SIG-M5 treated with dmso at 0.1 percent for 504 hours (cell line): Measurements from ENCODE around the gene RTP2.
A peak's percentile ranks its signal among the peaks of the same experiment; 100 is the strongest.
"Not testable (repeated sequence)": the region's sequence is repeated elsewhere in the genome, so short reads cannot be mapped to it uniquely, and the experiment has no call there.

Source experiments
- DNase-seq: peaks from one replicate; lab custom pipeline; 2025; ENCODE audit not compliant: unreplicated experiment; lab: John Stamatoyannopoulos, UW

Gene RTP2

GRCh38 chr3:187717572-187717971, 15.2 kb upstream of the RTP2 start:
- DNase-seq = no peak

GRCh38 chr3:187714404-187714979, 12.1 kb upstream of the RTP2 start:
- peak; percentile 71 for DNase-seq

- DNase-seq = peak; percentile 27
Measured at GRCh38 chr3:187713504-187713903, 11.1 kb upstream of the RTP2 start.

- DNase-seq = peak; percentile 10
Measured at GRCh38 chr3:187709155-187709554, 6.8 kb upstream of the RTP2 start.

GRCh38 chr3:187708696-187709095, 6.3 kb upstream of the RTP2 start:
- DNase-seq = no peak

GRCh38 chr3:187706971-187707370, 4.6 kb upstream of the RTP2 start:
- DNase-seq = no peak

GRCh38 chr3:187705164-187705563, 2.8 kb upstream of the RTP2 start:
- no peak for DNase-seq

GRCh38 chr3:187700249-187700648, 2.1 kb downstream of the RTP2 start:
- DNase-seq = no peak

- DNase-seq = no peak
Measured at GRCh38 chr3:187698499-187699399, 3.6 kb downstream of the RTP2 start.

- DNase-seq = no peak
Measured at GRCh38 chr3:187696021-187696420, 6.3 kb downstream of the RTP2 start.

GRCh38 chr3:187695449-187695848, 6.9 kb downstream of the RTP2 start:
- DNase-seq = no peak

- DNase-seq = no peak
Measured at GRCh38 chr3:187694801-187695200, 7.6 kb downstream of the RTP2 start.

- no peak for DNase-seq
Measured at GRCh38 chr3:187693431-187693830, 8.9 kb downstream of the RTP2 start.

- no peak for DNase-seq
Measured at GRCh38 chr3:187689984-187690383, 12.4 kb downstream of the RTP2 start.

- DNase-seq = no peak
Measured at GRCh38 chr3:187686621-187687273, 15.6 kb downstream of the RTP2 start.

- DNase-seq = no peak
Measured at GRCh38 chr3:187685948-187686347, 16.4 kb downstream of the RTP2 start.

- DNase-seq = no peak
Measured at GRCh38 chr3:187684880-187685279, 17.5 kb downstream of the RTP2 start.

- no peak for DNase-seq
Measured at GRCh38 chr3:187684444-187684843, 17.9 kb downstream of the RTP2 start.

- not testable (repeated sequence) for DNase-seq
Measured at GRCh38 chr3:187681756-187682155, 20.6 kb downstream of the RTP2 start.

GRCh38 chr3:187679638-187680396, 22.5 kb downstream of the RTP2 start:
- DNase-seq = peak; percentile 77

- DNase-seq = peak; percentile 66
Measured at GRCh38 chr3:187678726-187679268, 23.6 kb downstream of the RTP2 start.
